ENCODE data around the gene RASGRP4. TPM values are rescaled to one million over a fixed set of nuclear protein-coding genes. Genes with fewer than 3 reads are reported as not detected.
"Not testable (repeated sequence)": the region's sequence is repeated elsewhere in the genome, so short reads cannot be mapped to it uniquely, and the experiment has no call there.

RASGRP4 gene, protein sequence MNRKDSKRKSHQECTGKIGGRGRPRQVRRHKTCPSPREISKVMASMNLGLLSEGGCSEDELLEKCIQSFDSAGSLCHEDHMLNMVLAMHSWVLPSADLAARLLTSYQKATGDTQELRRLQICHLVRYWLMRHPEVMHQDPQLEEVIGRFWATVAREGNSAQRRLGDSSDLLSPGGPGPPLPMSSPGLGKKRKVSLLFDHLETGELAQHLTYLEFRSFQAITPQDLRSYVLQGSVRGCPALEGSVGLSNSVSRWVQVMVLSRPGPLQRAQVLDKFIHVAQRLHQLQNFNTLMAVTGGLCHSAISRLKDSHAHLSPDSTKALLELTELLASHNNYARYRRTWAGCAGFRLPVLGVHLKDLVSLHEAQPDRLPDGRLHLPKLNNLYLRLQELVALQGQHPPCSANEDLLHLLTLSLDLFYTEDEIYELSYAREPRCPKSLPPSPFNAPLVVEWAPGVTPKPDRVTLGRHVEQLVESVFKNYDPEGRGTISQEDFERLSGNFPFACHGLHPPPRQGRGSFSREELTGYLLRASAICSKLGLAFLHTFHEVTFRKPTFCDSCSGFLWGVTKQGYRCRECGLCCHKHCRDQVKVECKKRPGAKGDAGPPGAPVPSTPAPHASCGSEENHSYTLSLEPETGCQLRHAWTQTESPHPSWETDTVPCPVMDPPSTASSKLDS
- not detected in 2 replicates for total RNA-seq (2014; rRNA removed)
- polyA plus RNA-seq (2012): 0.13 TPM

DNA sequence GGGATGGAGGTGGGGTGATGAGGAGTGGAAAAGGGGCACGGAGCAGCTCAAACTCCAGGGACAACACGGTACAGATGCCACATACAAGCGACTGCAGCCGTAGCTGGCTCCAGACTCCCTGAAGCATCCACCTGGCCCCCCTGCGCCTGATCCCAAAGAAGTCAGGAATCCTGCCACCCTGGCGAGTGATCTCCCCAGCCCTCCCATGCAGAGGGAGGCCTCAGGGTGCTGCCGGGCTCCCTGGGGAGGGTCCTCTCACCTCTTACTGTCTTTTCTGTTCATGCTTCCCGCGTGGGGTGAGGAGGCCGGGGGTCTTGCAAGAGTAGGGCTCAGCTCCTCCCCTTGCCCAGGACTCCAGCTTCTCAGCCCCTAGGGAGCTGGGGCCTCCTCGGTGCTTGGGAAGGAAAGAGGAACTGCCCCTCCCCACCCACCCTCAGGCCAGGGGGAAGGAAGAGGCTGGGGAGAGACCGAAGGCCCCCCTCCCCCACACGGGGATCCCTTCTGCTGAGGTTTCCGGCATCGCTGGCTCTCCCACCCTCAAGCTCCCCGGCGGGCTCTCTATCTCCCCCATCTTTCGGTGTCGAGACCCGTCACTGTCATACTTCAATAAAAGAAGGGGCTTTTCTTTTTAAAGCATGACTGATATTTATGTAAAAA, at the start of gene RASGRP4:
Gene RASGRP4 (minus strand): TSS at position 410 of the 657 bp plus-strand sequence. CDS start 128 bp downstream, at position 282.
- no peak for DNase-seq (ENCODE audit: low read depth)

DNA sequence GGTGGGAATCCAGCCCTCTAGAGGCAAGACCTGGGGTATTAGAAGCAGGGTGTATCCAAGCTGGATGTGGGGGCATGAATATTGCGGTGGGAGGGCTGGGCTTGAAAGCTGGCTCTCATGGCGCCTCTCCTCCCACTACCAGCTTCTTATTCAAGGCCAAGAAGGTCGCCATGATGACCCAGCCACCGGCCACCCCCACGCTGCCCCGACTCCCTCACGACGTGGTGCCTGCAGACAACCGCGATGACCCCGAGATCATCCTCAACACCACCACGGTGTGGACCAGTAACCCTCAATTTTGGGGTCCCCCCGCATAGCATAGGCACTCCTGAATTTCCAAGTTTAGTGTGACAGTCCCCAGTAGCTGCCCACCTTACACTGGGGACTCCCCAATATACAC, 49.2 kb upstream of the RASGRP4 start:
- no peak for DNase-seq (ENCODE audit: low read depth)

DNA sequence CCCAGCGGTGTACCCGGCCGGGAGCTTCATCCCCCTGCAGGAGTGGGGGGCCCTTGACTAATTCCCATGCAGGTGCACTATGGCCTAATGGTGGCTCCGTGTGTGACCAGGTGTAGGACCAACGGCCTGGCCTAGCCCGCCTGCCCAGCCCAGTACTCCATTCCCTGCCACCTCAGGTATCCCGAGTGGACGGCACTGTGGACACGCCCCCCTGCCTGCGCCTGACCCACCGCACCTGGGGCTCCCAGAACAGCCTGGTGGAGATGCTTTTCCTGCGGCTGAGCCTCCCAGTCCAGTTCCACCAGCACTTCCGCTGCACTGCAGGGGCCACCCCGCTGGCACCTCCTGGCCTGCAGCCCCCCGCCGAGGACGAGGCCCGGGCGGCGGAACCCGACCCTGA, 47.2 kb upstream of the RASGRP4 start:
- no peak for DNase-seq (ENCODE audit: low read depth)

DNA sequence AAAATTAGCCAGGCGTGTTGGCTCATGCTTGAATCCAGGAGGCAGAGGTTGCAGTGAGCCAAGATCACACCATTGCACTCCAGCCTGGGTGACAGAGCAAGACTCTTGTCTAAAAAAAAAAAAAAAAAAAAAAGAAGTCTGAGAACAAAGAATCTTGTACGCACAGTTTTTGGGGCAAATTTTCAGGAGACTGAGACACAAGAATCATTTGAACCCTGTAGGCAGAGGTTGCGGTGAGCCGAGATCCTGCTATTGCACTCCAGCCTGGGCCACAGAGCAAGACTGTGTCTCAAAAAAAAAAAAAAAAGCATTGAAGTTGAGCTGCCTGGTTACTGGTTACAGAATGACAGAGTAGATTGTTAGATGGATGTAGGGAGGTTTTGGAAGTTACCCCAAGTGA, 46.7 kb upstream of the RASGRP4 start:
- DNase-seq (ENCODE audit: low read depth): not testable (repeated sequence)

DNA sequence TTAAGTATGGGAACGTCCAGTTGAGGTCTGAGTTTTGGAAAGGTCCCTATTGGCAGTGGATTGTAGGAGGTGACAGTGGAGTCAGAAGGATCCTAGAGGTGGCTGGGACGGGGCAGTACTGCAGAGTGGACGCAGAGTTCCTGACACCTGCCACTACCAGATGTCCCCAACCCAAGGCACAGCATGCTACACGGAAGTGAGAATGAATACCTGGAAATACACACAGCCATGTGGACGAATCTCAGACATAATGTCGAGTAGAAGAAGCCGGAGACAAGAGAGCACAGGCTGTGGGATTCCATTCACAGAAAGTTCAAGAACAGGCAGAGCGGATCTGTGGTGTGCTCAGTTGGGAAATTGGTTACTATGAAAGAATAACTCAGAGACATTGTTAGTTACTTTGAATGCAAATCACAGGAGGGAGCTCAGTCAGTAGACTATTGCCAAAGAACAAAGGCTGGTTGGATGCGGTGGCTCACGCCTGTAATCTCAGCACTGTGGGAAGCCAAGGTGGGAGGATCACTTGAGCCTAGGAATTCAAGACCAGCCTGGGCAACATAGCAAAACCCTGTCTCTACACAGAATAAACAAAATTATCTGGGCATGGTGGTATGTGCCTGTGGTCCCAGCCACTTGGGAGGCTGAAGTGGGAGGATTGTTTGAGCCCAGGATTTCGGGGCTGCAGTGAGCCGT, 44.9 kb upstream of the RASGRP4 start:
- DNase-seq (ENCODE audit: low read depth): no peak

DNA sequence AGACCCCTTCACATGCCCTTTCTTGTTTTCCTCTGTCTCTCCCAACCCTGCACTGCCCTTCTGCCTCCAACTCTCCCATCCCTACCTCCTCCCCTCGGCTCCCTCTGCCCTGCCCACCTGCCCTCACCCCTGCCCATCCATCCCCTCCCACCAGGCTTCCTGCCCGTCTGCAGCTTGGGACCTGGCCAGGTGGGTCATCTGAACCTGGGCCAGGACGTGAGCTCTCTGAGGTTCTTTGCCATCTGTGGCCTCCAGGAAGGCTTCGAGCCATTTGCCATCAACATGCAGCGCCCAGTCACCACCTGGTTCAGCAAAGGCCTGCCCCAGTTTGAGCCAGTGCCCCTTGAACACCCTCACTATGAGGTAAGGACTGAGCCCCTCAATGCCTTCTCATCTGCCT, 43.1 kb upstream of the RASGRP4 start:
- no peak for DNase-seq (ENCODE audit: low read depth)

DNA sequence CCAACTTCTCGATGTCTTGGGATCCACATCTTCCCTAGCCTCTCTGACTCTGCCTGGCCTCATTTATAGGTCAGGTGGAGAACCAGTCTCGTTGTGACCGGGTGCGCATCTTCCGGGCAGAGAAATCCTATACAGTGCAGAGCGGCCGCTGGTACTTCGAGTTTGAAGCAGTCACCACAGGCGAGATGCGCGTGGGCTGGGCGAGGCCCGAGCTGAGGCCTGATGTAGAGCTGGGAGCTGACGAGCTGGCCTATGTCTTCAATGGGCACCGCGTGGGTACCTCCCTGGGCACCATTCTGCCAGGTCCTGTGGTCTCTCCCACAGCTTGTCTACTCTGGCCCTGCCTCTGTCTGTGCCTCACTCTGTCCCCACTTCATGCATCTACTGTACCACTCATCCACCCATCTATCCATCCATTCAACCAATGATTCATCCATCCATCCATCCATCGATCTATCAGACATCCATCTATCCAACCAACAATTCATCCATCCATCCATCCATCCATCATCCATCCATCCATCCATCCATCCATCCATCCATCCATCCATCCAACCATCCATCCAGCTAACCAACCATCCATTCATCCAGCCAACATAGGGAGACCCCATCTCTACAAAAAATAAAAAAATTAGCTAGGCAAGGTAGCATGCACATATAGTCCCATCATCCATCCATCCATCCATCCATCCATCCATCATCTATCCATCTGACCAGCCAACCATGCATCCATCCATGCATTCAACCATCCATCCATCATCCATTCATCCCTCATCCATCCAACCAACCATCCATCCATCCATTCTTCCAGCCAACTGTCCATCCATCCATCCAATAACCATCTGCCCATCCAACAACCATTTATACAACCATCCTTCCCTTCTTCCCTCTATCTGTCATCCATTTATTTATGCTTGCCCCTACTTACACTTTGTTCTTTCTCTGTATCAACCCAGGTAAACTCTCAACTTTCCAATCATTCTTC, 41.8 kb upstream of the RASGRP4 start:
- DNase-seq (ENCODE audit: low read depth): no peak

DNA sequence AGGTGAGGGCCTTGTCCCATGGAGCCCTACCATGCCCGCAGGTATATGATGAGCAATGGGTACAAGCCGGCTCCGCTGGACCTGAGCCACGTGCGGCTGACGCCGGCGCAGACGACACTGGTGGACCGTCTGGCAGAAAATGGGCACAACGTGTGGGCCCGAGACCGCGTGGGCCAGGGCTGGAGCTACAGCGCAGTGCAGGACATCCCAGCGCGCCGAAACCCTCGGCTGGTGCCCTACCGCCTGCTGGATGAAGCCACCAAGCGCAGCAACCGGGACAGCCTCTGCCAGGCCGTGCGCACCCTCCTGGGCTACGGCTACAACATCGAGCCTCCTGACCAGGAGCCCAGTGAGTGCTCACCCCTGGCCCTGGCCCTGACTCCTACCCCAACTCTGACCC, 40.0 kb upstream of the RASGRP4 start:
- DNase-seq (ENCODE audit: low read depth): no peak

DNA sequence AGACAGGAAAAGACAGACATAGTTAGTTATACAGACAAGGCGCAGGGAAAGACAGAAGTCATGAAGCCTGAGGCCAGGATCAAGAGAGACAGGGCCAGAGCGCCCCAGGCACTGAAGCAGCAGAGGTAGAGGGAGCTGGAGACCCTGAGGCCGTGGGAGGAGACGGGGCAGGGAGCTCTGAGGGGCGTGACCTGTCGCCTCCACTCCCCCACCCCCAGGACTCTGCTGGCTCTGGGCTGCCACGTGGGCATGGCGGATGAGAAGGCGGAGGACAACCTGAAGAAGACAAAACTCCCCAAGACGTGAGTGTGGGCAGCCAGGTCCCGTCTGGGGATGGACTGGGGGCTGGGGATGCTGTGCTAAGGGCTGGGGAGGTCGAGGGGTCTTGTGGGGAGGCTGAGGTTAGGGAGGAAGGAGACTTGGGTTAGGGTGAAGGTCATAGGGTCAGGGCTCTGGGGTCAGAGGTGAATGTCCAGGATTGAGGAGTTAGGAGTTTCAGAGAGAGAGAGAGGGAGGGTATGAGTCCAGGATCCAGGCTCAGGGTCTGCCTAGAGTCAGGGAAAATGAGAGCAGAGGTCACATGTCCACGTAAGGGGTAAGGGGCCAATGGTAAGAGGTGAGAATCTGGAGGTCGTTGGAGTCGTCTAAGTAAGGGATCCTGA, 38.5 kb upstream of the RASGRP4 start:
- no peak for DNase-seq (ENCODE audit: low read depth)

DNA sequence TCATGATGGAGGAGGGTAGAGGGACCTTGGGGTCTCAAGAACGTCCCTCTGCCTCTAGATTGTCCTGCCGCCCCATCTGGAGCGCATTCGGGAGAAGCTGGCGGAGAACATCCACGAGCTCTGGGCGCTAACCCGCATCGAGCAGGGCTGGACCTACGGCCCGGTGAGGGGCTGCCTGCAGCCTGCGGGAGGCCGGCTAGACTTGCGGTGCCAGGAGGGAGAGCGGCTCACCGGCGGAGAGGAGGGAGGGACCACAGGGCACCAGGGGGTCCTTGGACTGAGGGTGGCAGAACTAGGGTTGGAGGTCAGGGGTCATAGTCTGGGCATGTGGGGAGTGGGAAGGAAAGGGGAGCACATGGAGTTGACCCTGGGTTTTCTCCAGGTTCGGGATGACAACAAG, 37.3 kb upstream of the RASGRP4 start:
- no peak for DNase-seq (ENCODE audit: low read depth)

DNA sequence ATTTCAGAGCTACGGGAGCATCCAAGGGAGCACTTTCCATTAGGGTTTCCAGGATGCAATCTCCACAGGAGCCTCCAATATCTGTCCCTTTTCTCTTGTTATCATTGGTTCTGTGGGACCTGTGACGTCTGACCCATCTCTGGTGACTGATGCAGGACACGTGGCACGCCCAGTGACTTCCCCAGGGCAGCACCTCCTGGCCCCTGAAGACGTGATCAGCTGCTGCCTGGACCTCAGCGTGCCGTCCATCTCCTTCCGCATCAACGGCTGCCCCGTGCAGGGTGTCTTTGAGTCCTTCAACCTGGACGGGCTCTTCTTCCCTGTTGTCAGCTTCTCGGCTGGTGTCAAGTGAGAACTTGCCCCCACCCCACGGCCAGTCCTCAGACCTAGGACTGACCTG, 33.0 kb upstream of the RASGRP4 start:
- no peak for DNase-seq (ENCODE audit: low read depth)

DNA sequence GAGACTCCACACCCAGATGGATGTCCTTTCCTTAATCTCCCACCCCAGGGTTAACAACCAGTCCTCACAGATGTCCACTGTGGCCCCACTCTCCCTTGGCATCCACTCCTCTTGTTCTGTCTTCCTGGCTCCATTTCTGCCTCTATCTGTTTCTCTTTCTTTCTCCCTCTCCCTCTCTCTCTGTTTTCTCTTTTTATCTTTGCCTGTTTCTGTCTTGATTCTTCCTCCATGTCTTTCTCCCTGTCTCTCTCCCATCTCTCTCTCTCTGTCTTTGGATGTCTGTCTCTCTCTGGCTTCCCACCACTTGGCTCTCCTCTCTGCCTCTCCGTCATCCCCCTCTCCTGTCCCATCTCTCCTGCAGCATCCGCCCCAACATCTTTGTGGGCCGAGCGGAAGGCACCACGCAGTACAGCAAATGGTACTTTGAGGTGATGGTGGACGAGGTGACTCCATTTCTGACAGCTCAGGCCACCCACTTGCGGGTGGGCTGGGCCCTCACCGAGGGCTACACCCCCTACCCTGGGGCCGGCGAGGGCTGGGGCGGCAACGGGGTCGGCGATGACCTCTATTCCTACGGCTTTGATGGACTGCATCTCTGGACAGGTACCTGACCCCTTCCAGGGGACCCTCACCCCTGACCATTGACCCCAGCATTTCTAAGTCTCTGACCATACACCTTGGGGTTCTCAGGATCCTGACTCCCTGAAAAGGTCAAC, 31.8 kb upstream of the RASGRP4 start:
- DNase-seq (ENCODE audit: low read depth): no peak

DNA sequence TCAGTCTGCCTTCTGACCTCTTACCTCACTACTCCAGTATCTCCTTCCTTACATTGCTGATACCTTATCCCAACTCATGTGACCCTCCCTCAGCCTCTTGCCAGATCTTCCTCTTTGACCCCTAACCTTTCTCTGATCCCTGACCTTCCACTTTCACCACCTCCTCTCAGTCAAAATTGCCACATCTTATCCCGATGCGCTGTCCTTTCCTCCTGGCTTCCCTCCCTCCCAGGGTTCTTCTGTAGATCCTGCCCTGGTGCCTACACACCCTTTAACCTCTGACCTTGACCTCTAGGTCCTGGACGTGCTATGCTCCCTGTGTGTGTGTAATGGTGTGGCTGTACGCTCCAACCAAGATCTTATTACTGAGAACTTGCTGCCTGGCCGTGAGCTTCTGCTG, 31.2 kb upstream of the RASGRP4 start:
- DNase-seq (ENCODE audit: low read depth): no peak

DNA sequence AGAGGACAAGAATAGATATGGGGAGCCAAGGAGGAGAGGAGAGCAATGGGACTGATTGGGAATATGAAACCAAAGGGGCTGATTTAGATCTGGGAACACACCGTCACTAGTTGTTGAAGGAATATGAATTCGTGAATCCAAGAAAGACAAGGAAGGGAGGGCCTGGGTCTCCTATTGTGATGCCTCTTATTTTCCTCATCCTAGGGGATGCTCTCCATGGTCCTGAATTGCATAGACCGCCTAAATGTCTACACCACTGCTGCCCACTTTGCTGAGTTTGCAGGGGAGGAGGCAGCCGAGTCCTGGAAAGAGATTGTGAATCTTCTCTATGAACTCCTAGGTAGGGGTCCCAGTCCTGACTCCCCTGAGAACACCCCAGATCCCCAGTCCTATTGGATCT, 29.0 kb upstream of the RASGRP4 start:
- no peak for DNase-seq (ENCODE audit: low read depth)

DNA sequence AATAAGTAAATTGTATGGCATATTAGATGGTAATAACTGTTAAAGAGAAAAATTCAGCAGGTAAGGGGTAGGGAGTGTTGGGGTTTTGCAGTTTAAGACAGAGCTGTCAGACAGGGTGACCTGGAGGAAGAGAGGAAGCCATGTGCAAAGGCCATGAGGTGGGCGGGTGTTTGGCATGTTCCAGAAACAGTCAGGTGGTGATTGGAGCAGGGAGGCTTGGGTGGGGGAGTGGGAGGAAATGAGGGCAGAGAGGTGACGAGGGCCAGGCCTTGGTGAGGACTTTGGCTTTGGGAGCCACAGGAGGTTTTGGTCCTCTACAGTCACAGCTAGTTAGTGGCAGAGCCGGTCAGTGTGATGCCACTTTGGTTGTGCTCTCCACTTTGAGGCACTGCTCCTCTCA, 27.6 kb upstream of the RASGRP4 start:
- no peak for DNase-seq (ENCODE audit: low read depth)

DNA sequence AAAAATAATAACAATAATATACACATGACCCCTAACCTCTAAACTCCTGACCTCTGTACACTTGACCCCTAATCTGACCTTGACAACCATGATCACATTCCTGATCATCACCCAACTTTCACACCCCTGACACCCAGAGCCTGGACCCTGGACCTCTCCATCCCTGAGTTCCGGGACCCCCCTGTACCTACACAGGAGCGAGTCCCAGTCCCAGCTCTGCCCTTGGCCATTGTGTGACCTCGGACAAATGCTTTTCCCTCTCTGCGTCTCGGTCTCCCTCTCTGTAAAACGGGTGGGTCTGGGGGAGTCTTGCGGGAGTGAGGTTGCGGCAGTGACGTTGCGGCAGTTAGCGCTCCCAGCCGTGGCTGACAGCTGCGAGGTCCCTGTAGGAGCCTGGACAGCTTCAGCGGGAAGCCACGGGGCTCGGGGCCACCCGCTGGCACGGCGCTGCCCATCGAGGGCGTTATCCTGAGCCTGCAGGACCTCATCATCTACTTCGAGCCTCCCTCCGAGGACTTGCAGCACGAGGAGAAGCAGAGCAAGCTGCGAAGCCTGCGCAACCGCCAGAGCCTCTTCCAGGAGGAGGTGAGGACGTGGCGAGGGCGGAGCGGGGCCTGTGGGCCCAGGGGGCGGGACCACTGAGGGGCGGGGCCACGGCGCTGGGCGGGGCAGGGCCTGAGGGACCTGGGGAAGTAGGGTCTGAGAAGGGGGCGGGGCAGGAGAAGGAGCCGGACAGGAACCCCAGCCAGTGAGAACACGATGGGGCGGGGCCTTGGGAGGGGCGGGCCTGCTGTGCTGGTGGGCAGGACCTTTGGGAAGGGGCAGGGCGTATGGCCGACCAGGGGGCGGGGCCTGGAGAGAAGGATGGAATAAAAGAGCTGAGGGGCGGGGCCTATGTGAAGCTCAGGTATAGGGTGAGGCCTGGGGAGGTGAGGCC, 26.7 kb upstream of the RASGRP4 start:
- DNase-seq (ENCODE audit: low read depth): no peak

DNA sequence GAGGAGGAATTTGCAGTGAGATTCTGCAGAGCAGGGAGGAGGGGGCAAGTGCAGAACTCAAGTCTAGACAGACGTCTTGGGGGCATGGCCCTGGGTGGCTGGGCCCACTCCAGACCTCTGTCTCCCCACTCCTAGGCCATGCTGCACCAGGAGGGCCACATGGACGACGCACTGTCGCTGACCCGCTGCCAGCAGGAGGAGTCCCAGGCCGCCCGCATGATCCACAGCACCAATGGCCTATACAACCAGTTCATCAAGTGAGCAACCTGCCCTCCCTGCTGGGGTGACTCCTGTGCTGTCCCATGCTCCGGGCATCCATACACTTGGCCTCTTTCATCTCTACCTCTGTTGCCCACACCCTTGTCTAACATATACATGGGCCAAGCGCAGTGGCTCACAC, 25.6 kb upstream of the RASGRP4 start:
- DNase-seq (ENCODE audit: low read depth): no peak

DNA sequence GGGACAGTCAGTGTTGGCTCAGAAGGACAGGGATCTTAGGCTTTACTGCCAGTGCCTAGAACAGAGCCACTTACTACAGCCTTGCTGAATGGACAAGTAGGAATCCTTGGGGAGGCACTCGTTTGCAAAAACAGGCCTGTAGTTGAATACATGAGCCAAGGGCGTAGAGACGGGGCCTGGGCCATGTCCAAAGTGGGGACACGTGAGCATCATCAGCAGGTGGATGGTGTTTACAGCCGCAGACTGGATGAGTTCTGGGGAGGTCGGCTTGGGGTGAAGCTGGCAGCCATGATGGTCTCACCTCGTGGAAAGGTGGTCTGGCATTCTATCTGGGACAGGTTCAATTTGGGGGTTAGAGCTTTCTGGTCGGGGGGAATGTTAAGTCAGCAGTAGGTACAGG, 25.0 kb upstream of the RASGRP4 start:
- DNase-seq (ENCODE audit: low read depth): no peak

Data from LHCN-M2 (cell line).